ENCODE data around the gene COL24A1. TPM values are rescaled to one million over a fixed set of nuclear protein-coding genes. Genes with fewer than 3 reads are reported as not detected.

COL24A1 gene
- total and polyA plus RNA-seq, 2 donors (not counting 3 experiments of a cell fraction or from before 2014, with no cell fraction given) = 0.03 TPM; not detected in 1

DNA sequence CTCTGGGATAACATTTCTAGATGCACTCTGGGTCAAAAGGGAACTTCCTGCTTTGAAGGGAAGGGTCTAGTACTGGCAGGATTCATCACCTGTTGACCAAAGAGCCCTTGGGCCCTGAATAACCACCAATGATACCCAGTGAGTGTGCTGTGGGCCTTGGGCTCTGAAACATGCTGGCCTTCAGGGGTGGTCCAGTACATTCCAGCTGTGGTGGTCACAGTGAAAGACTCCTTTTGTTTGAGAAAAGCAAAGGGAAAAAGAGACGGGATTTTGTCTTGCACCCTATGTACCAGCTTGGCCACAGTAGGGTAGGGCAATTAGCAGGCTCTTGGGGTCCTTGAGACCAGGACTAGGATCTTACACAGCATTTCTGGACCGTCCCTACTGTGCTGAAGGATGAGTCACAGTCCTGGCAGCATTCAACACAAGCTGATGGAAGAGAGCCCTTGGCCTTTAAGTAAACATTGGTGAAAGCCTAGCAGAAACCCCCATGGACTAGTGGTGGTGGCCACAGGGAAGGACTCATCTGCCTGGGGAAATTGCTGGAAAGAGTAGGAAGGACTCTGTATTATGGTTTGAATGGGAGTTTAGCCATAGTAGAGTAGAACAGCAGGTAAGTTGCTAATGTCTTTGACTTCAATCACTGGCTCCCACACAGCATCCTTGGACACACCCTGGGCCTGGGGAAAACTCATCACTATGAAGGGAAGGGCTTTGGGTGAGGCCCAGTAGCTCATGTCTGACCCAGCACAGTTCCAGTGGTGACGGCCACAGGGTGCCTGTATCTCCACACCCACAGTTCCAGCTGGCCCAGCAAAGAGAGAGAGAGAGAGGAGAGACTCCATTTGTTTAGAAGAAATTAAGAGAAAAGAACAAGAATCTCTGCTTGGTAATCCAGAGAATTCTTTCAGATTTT is 87.5 kb downstream of the COL24A1 start:
- FAIRE-seq (no peak), DNase-seq (ENCODE audit: low read depth, low spot score) (peak; percentile 27)
- Histone ChIP-seq H3K9me1 (replicated peaks; ENCODE audit: control insufficient read depth, extremely low read depth, insufficient read depth, low read length) (no peaks in the 10 kb centered on the region), H2AFZ (ENCODE audit: low read depth, low read length) (no peak overlapping the region), H4K20me1 (replicated peaks; ENCODE audit: control insufficient read depth, extremely low read depth, insufficient read depth, low read length) (no peaks in the 10 kb centered on the region), H3K36me3 (ENCODE audit: control insufficient read depth in 2 of 2, extremely low read depth in 1 of 2, insufficient read depth in 2 of 2, low read length in 2 of 2) (no peaks in the 10 kb centered on the region), H3K4me3 (replicated peaks in 1 of 3; ENCODE audit: insufficient read depth in 1 of 3, low read depth in 1 of 3, low read length in 3 of 3) (no peak overlapping the region), H3K9ac (replicated peaks; ENCODE audit: extremely low read depth, insufficient read depth, low read length) (no peak overlapping the region), H3K4me2 (ENCODE audit: insufficient read depth, low read length) (no peak overlapping the region), H3K4me1 (ENCODE audit: control insufficient read depth, extremely low read depth, insufficient read depth, low read length) (peaks cover 24% of the 10 kb centered on the region), H3K9me3 (replicated peaks; ENCODE audit: control insufficient read depth, insufficient read depth, low read length) (no peaks in the 10 kb centered on the region), H3K27me3 (ENCODE audit: control insufficient read depth in 2 of 2, insufficient read depth in 2 of 2, low read length in 2 of 2) (no peaks in the 10 kb centered on the region), H3K27ac (ENCODE audit: insufficient read depth, low read depth, low read length) (no peak overlapping the region), H3K79me2 (ENCODE audit: control insufficient read depth, insufficient read depth, low read length) (no peaks in the 10 kb centered on the region)
- CTCF ChIA-PET = interaction anchor here (1.1 kb wide), 1 partner anchor 51 kb away, joined by 3 read pairs; no protein-coding TSS in a partner anchor
- POLR2A ChIA-PET = no interaction called here
- dilution Hi-C loops (cut with MboI; ENCODE audit: extremely low pct_ligation_motif_present, low sequenced_read_pairs) (no loop called here), intact Hi-C loops (cut with micrococcal nuclease) (loop anchor here (5.0 kb wide), 1 partner anchor 867 kb away; the partner anchor contains the start of gene SYDE2)
- BruUV-seq (replicated peaks) = no TSS peak
- TF ChIP-seq FOS (IDR thresholded peaks at IDR 0.05; ENCODE audit: borderline replicate concordance, insufficient read depth, low read length) = peak; percentile 23
- TF ChIP-seq EZH2 (IDR thresholded peaks at IDR 0.05; ENCODE audit: borderline replicate concordance, low read depth, low read length, severe bottlenecking) = no peak

DNA sequence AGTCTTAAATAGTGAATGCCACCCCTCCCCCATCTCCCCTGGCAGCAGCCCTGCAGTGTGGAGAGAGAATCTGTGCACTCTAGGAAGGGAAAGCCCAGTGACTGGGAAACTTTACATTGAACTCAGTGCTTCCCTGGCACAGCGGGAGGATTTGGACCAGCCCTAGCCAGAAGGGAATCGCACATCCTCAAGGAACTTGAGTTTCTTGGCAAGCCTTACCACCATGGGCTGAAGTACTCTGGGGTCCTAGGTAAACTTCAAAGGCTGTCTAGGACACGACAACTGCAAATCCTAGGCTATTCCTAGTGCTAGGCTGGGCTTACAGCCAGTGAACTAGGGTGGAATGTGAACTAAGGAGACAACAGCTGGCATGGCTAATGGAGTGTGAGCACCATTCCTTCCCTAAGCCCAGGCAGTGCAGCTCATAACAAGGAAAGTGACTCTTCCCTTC is 88.3 kb downstream of the COL24A1 start:
- FAIRE-seq = no peak
- peaks cover 24% of the 10 kb centered on the region for H3K4me1 ChIP-seq (ENCODE audit: control insufficient read depth, extremely low read depth, insufficient read depth, low read length)
- no TSS peak for BruUV-seq (replicated peaks)
- H3K36me3 ChIP-seq (ENCODE audit: control insufficient read depth in 2 of 2, extremely low read depth in 1 of 2, insufficient read depth in 2 of 2, low read length in 2 of 2) = no peaks in the 10 kb centered on the region
- no peaks in the 10 kb centered on the region for H3K79me2 ChIP-seq (ENCODE audit: control insufficient read depth, insufficient read depth, low read length)
- intact Hi-C loops (cut with micrococcal nuclease) (loop anchor here (5.0 kb wide), 1 partner anchor 866 kb away; the partner anchor contains the start of gene SYDE2), dilution Hi-C loops (cut with MboI; ENCODE audit: extremely low pct_ligation_motif_present, low sequenced_read_pairs) (no loop called here)
- H3K27ac ChIP-seq (ENCODE audit: insufficient read depth, low read depth, low read length) = peak overlapping the region; percentile 33
- H3K9me1 ChIP-seq (replicated peaks; ENCODE audit: control insufficient read depth, extremely low read depth, insufficient read depth, low read length) = no peaks in the 10 kb centered on the region
- H3K9ac ChIP-seq (replicated peaks; ENCODE audit: extremely low read depth, insufficient read depth, low read length) = no peak overlapping the region
- DNase-seq (ENCODE audit: low read depth, low spot score) = peak; percentile 68
- no peak overlapping the region for H3K4me3 ChIP-seq (replicated peaks in 1 of 3; ENCODE audit: insufficient read depth in 1 of 3, low read depth in 1 of 3, low read length in 3 of 3)
- no peak for TF ChIP-seq JUN (IDR thresholded peaks at IDR 0.05; ENCODE audit: borderline replicate concordance, insufficient read depth, insufficient read length, low read depth)
- no peak for TF ChIP-seq POLR2A (IDR thresholded peaks at IDR 0.05; ENCODE audit: low read depth, low read length)
- TF ChIP-seq GATA2 (IDR thresholded peaks at IDR 0.05; ENCODE audit: insufficient read depth, insufficient read length, low read depth, low read length) = no peak
- no peak for TF ChIP-seq EZH2 (IDR thresholded peaks at IDR 0.05; ENCODE audit: borderline replicate concordance, low read depth, low read length, severe bottlenecking)
- TF ChIP-seq, protein P1, sequence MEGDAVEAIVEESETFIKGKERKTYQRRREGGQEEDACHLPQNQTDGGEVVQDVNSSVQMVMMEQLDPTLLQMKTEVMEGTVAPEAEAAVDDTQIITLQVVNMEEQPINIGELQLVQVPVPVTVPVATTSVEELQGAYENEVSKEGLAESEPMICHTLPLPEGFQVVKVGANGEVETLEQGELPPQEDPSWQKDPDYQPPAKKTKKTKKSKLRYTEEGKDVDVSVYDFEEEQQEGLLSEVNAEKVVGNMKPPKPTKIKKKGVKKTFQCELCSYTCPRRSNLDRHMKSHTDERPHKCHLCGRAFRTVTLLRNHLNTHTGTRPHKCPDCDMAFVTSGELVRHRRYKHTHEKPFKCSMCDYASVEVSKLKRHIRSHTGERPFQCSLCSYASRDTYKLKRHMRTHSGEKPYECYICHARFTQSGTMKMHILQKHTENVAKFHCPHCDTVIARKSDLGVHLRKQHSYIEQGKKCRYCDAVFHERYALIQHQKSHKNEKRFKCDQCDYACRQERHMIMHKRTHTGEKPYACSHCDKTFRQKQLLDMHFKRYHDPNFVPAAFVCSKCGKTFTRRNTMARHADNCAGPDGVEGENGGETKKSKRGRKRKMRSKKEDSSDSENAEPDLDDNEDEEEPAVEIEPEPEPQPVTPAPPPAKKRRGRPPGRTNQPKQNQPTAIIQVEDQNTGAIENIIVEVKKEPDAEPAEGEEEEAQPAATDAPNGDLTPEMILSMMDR (IDR thresholded peaks at IDR 0.05; ENCODE audit: extremely low read depth in 1 of 2, insufficient read depth in 1 of 2, low read depth in 1 of 2, low read length in 2 of 2) = no peak
- no peak for TF ChIP-seq POLR2AphosphoS5 (IDR thresholded peaks at IDR 0.05; ENCODE audit: insufficient read depth, low read depth, low read length)
- TF ChIP-seq FOS (IDR thresholded peaks at IDR 0.05; ENCODE audit: borderline replicate concordance, insufficient read depth, low read length) = no peak
- TF ChIP-seq, protein P2, sequence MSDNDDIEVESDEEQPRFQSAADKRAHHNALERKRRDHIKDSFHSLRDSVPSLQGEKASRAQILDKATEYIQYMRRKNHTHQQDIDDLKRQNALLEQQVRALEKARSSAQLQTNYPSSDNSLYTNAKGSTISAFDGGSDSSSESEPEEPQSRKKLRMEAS (IDR thresholded peaks at IDR 0.05; ENCODE audit: insufficient read depth, insufficient read length) = no peak
- ChIA-PET CTCF (interaction anchor here (1.1 to 1.4 kb wide), 3 partner anchors 16 to 50 kb away, joined by 3 to 5 read pairs (median 4); no protein-coding TSS in a partner anchor), POLR2A (no interaction called here)
- no peaks in the 10 kb centered on the region for H3K27me3 ChIP-seq (ENCODE audit: control insufficient read depth in 2 of 2, insufficient read depth in 2 of 2, low read length in 2 of 2)
- no peaks in the 10 kb centered on the region for H3K9me3 ChIP-seq (replicated peaks; ENCODE audit: control insufficient read depth, insufficient read depth, low read length)
- H3K4me2 ChIP-seq (ENCODE audit: insufficient read depth, low read length) = peak overlapping the region; percentile 66
- no peak overlapping the region for H2AFZ ChIP-seq (ENCODE audit: low read depth, low read length)
- H4K20me1 ChIP-seq (replicated peaks; ENCODE audit: control insufficient read depth, extremely low read depth, insufficient read depth, low read length) = no peaks in the 10 kb centered on the region

Data from endothelial cell of umbilical vein (primary cell).